SK-N-SH (cell line): Measurements from ENCODE around the gene PCSK5. TPM values are rescaled to one million over a fixed set of nuclear protein-coding genes. Genes with fewer than 3 reads are reported as not detected.

Experiments
- CTCF ChIA-PET: fragments of 300-600, 350-600 bp; formaldehyde crosslinking; extraction: SDS; loops from one replicate; lab custom pipeline; 2021; lab: Yijun Ruan, JAX
- POLR2A ChIA-PET: fragments of 350-600 bp; sonication (Branson Sonifier 250); formaldehyde crosslinking; extraction: SDS; loops from one replicate; lab custom pipeline; 2020; ENCODE audit warnings: antibody characterized with exemption, inconsistent platforms; lab: Yijun Ruan, JAX
- DNase-seq: peaks from one replicate; pipeline ENCODE4 v3.0.0; 2012
- H2AFZ ChIP-seq: fragments of 200-600 bp; sonication (generic); 2 replicates; pipeline ENCODE4 v1.8.1; 2016; ENCODE audit warnings: antibody characterized with exemption, mild to moderate bottlenecking, low read depth
- H3F3A ChIP-seq: fragments of 200-600 bp; sonication (generic); replicated peaks from 2 replicates; pipeline ENCODE3; 2016; ENCODE audit warnings: antibody characterized with exemption, mild to moderate bottlenecking; ENCODE audit not compliant: insufficient read depth
- H3K27ac ChIP-seq, 2 experiments: fragments of 200-500 bp in 1 of 2; fragments of 200-600 bp in 1 of 2; sonication (Bioruptor generic) in 1 of 2; sonication (generic), shearing (Covaris generic) in 1 of 2; 2 replicates each; pipeline versions ENCODE4 v1.5.1 to v1.6.1; 2014 to 2016; ENCODE audit warnings: low read depth in 2 of 2, inconsistent platforms in 1 of 2, low read length in 1 of 2, mild to moderate bottlenecking in 1 of 2, mixed read lengths in 1 of 2
- H3K27me3 ChIP-seq: fragments of 200-600 bp; sonication (generic), shearing (Covaris generic); 2 replicates; pipeline ENCODE4 v1.6.1; 2016; ENCODE audit warnings: mixed run types; ENCODE audit not compliant: insufficient read depth
- H3K36me3 ChIP-seq, 2 experiments: fragments of 200-500 bp in 1 of 2; fragments of 200-600 bp in 1 of 2; sonication (Bioruptor generic) in 1 of 2; sonication (generic) in 1 of 2; replicated peaks in 1 of 2; 2 replicates each; pipeline versions ENCODE3 to v1.5.1; 2014 to 2016; ENCODE audit warnings: low read length in 1 of 2, mild to moderate bottlenecking in 1 of 2; ENCODE audit not compliant: insufficient read depth in 2 of 2, control insufficient read depth in 1 of 2
- H3K4me1 ChIP-seq, 2 experiments: fragments of 200-500 bp in 1 of 2; fragments of 200-600 bp in 1 of 2; sonication (Bioruptor generic) in 1 of 2; sonication (generic), shearing (Covaris generic) in 1 of 2; 2 replicates each; pipeline versions ENCODE4 v1.5.1 to v1.6.1; 2014 to 2016; ENCODE audit warnings: low read depth in 1 of 2, low read length in 1 of 2, mixed run types in 1 of 2; ENCODE audit not compliant: insufficient read depth in 2 of 2, control insufficient read depth in 1 of 2
- H3K4me2 ChIP-seq: fragments of 200-600 bp; sonication (generic), shearing (Covaris generic); 2 replicates; pipeline ENCODE4 v1.6.1; 2017; ENCODE audit warnings: mixed run types
- H3K4me3 ChIP-seq, 2 experiments: fragments of 200-500 bp in 1 of 2; fragments of 200-600 bp in 1 of 2; sonication (Bioruptor generic) in 1 of 2; sonication (generic), shearing (Covaris generic) in 1 of 2; 2 replicates each; pipeline versions ENCODE4 v1.5.1 to v1.8.1; 2014 to 2016; ENCODE audit warnings: low read depth in 2 of 2, inconsistent platforms in 1 of 2, low read length in 1 of 2, mild to moderate bottlenecking in 1 of 2, mixed read lengths in 1 of 2, moderate library complexity in 1 of 2
- H3K79me2 ChIP-seq: fragments of 200-600 bp; sonication (generic); 2 replicates; pipeline ENCODE4 v1.8.1; 2017; ENCODE audit warnings: mild to moderate bottlenecking; ENCODE audit not compliant: insufficient read depth
- H3K9ac ChIP-seq: fragments of 200-600 bp; sonication (generic); 2 replicates; pipeline ENCODE4 v1.6.1; 2017; ENCODE audit warnings: mixed run types
- H3K9me2 ChIP-seq: fragments of 200-600 bp; sonication (generic); 2 replicates; pipeline ENCODE4 v1.6.1; 2017; ENCODE audit warnings: mixed run types
- H3K9me3 ChIP-seq: fragments of 200-600 bp; sonication (generic); 2 replicates; pipeline ENCODE4 v1.6.1; 2017; ENCODE audit warnings: mixed run types, mild to moderate bottlenecking, moderate library complexity
- H4K20me1 ChIP-seq: fragments of 200-600 bp; sonication (generic); 2 replicates; pipeline ENCODE4 v1.6.1; 2017; ENCODE audit warnings: mild to moderate bottlenecking, mixed run types; ENCODE audit not compliant: insufficient read depth
- FOSL2 ChIP-seq: IDR thresholded peaks from 2 replicates; pipeline ENCODE4 v1.4.0; 2012; ENCODE audit warnings: low read depth, mild to moderate bottlenecking, moderate library complexity, borderline replicate concordance
- FOXJ3 ChIP-seq: sonication (generic); formaldehyde crosslinking; IDR thresholded peaks from 2 replicates; pipeline ENCODE4 v1.5.1; 2020; ENCODE audit warnings: mild to moderate bottlenecking, missing genetic modification reagents
- GABPA ChIP-seq: IDR thresholded peaks from 2 replicates; pipeline ENCODE4 v1.4.0; 2012; ENCODE audit warnings: low read depth, mild to moderate bottlenecking
- GATA2 ChIP-seq: sonication (generic); formaldehyde crosslinking; IDR thresholded peaks from 2 replicates; pipeline ENCODE4 v1.5.0; 2020; ENCODE audit warnings: mild to moderate bottlenecking, missing genetic modification reagents
- POLR2AphosphoS5 ChIP-seq: IDR thresholded peaks from 2 replicates; pipeline ENCODE4 v1.6.1; 2012; ENCODE audit warnings: low read depth, low read length
- RCOR1 ChIP-seq: fragments of 150-350 bp; IDR thresholded peaks from 2 replicates; pipeline ENCODE4 v1.6.1; 2017; ENCODE audit warnings: antibody characterized with exemption, low read length
- RXRA ChIP-seq: IDR thresholded peaks from 2 replicates; pipeline ENCODE4 v1.4.0; 2012; ENCODE audit warnings: low read depth, mild to moderate bottlenecking, borderline replicate concordance
- TAF1 ChIP-seq: IDR thresholded peaks from 2 replicates; pipeline ENCODE4 v1.6.1; 2012; ENCODE audit warnings: low read depth, mild to moderate bottlenecking, low read length, moderate library complexity, borderline replicate concordance
- TCF12 ChIP-seq: IDR thresholded peaks from 2 replicates; pipeline ENCODE4 v1.4.0; 2012
- TEAD4 ChIP-seq: IDR thresholded peaks from 2 replicates; pipeline ENCODE4 v1.4.0; 2012; ENCODE audit warnings: mild to moderate bottlenecking, borderline replicate concordance; ENCODE audit not compliant: insufficient read depth
- WGBS: methylation state at CpG from one replicate; pipeline ENCODE4 v1.1.6; 2017; ENCODE audit warnings: low lambda C conversion rate; 5-methylcytosine and 5-hydroxymethylcytosine counted together
- polyA plus RNA-seq, 3 experiments: library from polyadenylated mRNA; depleted of rRNA; stranded (reverse); fragments of >200 nt; gene quantifications; 2 replicates each; pipeline ENCODE4 v1.2.3, GENCODE V29; 2012
- TF ChIP-seq, protein P1 (sequence below): IDR thresholded peaks from 2 replicates; pipeline ENCODE4 v1.4.0; 2012; ENCODE audit warnings: low read depth, borderline replicate concordance

The PCSK5 gene
- polyA plus RNA-seq, 1 of the 3 experiments (the other 2 are of a cell fraction) = 0.08 TPM

DNA sequence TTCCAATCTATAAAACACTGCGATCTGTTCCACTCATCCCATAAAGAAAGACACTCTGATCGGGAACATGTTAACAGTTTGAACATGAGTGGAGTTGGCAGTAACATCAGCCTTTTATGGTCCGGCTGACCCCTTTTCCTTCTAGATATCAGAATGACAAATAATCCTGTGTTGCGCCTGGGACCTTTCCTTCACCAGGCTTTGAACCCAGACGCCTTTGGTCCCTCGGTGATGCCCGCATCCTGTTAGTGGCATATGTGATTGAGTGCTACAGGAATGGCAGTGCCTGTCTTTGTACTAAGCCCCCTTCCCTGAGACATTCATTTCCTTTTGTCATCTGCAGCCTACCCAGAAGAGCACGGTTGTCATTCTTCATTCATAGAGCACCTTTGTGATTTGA, 209.0 kb downstream of the PCSK5 start:
- H3K4me3 ChIP-seq = no peak overlapping the region
- H3K36me3 ChIP-seq = no peaks in the 10 kb centered on the region
- no peaks in the 10 kb centered on the region for H4K20me1 ChIP-seq
- no peaks in the 10 kb centered on the region for H3K9me2 ChIP-seq
- TF ChIP-seq TAF1 (no peak), TCF12 (no peak), FOXJ3 (CRISPR knock-in tag) (no peak), TEAD4 (no peak), POLR2AphosphoS5 (no peak)
- H3K4me2 ChIP-seq = no peak overlapping the region
- ChIA-PET POLR2A (no interaction called here), CTCF (interaction anchor here (1.4 kb wide), 1 partner anchor 12 kb away, joined by 3 read pairs; no protein-coding TSS in a partner anchor)
- no peaks in the 10 kb centered on the region for H3K79me2 ChIP-seq
- 18% methylated on average over 7 of the region's 8 CpGs for WGBS
- H3K9me3 ChIP-seq = no peaks in the 10 kb centered on the region
- H3K4me1 ChIP-seq = no peaks in the 10 kb centered on the region
- peaks cover 27% of the 10 kb centered on the region for H3K27me3 ChIP-seq
- H3K27ac ChIP-seq = no peak overlapping the region
- DNase-seq = no peak
- no peak overlapping the region for H3K9ac ChIP-seq
- no peaks in the 10 kb centered on the region for H3F3A ChIP-seq
- H2AFZ ChIP-seq = no peak overlapping the region

DNA sequence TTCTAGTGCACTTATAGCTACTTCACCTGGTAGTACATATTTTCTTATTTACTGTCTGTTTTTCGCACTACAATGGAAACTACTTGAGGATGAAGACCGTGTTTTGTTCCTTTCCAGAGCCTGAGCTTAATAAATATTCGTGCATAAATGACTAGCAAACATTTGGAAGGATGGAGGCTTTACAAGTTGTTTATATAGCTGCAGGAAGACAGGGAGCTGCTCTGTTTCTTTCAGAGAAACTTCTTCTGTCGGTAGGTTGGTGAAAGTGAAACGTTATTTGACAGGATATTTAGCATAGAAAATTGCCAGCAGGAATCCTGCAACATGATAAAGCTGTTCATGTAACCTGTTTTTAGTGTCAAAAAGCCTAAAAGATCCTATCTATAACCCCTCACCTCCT, 210.6 kb downstream of the PCSK5 start:
- Histone ChIP-seq H3K9me3 (no peaks in the 10 kb centered on the region), H3K9me2 (no peaks in the 10 kb centered on the region), H3F3A (no peaks in the 10 kb centered on the region), H3K4me3 (no peak overlapping the region), H3K27me3 (peaks cover 30% of the 10 kb centered on the region), H4K20me1 (no peaks in the 10 kb centered on the region), H3K4me2 (no peak overlapping the region), H3K27ac (no peak overlapping the region), H2AFZ (no peak overlapping the region), H3K4me1 (no peaks in the 10 kb centered on the region), H3K9ac (no peak overlapping the region), H3K36me3 (no peaks in the 10 kb centered on the region), H3K79me2 (no peaks in the 10 kb centered on the region)
- CTCF ChIA-PET = no interaction called here
- no peak for DNase-seq
- POLR2A ChIA-PET = no interaction called here
- TF ChIP-seq RCOR1 = no peak
- no peak for TF ChIP-seq GATA2
- no peak for TF ChIP-seq FOSL2
- TF ChIP-seq, protein P1, sequence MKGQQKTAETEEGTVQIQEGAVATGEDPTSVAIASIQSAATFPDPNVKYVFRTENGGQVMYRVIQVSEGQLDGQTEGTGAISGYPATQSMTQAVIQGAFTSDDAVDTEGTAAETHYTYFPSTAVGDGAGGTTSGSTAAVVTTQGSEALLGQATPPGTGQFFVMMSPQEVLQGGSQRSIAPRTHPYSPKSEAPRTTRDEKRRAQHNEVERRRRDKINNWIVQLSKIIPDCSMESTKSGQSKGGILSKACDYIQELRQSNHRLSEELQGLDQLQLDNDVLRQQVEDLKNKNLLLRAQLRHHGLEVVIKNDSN = no peak
- no peak for TF ChIP-seq GABPA
- 5% methylated on average over 5 of the region's 5 CpGs for WGBS

DNA sequence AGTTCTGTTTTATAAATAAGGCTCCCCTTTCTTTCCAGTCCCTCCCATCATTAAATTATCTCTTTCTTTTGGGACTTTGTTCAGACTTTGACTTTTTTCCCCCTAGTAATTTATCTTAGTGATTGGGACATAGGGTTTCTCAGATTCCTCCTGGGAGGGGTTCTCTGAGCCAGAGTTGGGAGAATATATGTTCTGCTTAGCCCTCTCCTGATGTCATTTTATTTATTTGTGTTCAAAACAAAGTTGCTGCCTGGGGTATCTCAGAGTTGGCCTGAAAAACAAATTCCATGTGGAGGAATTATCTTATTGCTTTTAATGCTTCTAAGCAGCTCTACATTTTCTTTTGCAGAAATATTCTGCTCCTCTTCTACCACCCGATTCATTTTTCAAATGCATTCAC, 211.0 kb downstream of the PCSK5 start:
- no peaks in the 10 kb centered on the region for H3K9me3 ChIP-seq
- H3K9me2 ChIP-seq = no peaks in the 10 kb centered on the region
- CTCF ChIA-PET = no interaction called here
- no peak for DNase-seq
- 10% methylated on average over 1 of the region's 1 CpG for WGBS
- H3F3A ChIP-seq = no peaks in the 10 kb centered on the region
- H3K27me3 ChIP-seq = peaks cover 28% of the 10 kb centered on the region
- H4K20me1 ChIP-seq = no peaks in the 10 kb centered on the region
- POLR2A ChIA-PET = no interaction called here
- no peaks in the 10 kb centered on the region for H3K79me2 ChIP-seq
- no peak overlapping the region for H3K27ac ChIP-seq
- no peak overlapping the region for H3K9ac ChIP-seq
- no peak overlapping the region for H3K4me3 ChIP-seq
- TF ChIP-seq RXRA = no peak
- TF ChIP-seq, all 33 proteins: peak for 0
- no peak overlapping the region for H3K4me2 ChIP-seq
- no peaks in the 10 kb centered on the region for H3K4me1 ChIP-seq
- no peaks in the 10 kb centered on the region for H3K36me3 ChIP-seq
- H2AFZ ChIP-seq = no peak overlapping the region
